Erythroblast (primary cell): Measurements from ENCODE around the gene ENTPD2.

ENCODE experiments used
- GATA1 ChIP-seq: IDR thresholded peaks from 2 replicates; pipeline ENCODE4 v1.6.1; 2011; ENCODE audit warnings: low read depth, mild to moderate bottlenecking, control low read depth, low read length, moderate library complexity
- POLR2A ChIP-seq: IDR thresholded peaks from 2 replicates; pipeline ENCODE4 v1.6.1; 2011; ENCODE audit warnings: mild to moderate bottlenecking, low read length

DNA sequence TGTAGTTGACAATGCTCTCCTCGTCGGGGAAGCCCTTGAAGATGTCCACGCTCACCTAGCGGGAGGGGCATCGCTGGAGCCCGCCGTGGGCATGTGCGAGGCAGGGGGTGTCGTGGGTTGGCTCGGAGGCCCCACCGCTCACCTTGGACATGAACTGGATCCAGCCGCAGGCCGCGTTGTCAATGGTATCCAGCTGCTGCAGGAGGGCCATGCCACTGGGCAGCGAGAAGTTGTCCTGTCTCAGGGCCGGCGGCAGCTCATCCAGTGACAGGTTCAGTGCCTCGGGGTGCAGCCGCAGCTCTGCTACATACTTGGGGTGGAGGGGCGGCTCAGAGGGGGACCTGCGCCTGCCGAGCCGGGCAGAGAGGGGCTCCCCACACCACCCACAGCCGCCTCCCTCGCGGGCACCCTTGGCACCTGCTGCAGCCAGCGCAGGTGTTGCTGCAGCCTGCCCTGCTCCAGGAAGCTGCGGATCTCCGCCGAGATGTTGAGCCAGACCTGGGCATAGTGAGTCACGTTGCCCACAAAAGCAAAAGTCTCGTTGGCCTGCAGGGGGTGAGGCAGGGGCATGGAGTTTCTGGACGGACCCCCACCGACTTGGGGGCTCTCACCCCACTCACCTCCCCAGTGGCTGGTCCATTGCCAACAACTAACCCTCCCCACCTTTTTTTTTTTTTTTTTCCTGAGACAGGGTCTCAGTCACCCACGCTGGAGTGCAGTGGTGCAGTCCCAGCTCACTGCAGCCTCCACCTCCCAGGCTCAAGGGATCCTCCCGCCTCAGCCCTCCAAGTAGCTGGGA is 34.9 kb downstream of the ENTPD2 start:
- no peak for TF ChIP-seq POLR2A
- no peak for TF ChIP-seq GATA1
